Epithelial cell of esophagus (primary cell): ENCODE data around the gene MAP3K15.

Experiments used
- DNase-seq: peaks from one replicate; pipeline ENCODE4 v3.0.0; 2010; ENCODE audit warnings: low read depth
- H3K4me3 ChIP-seq: 2 replicates; pipeline ENCODE4 v1.5.1; 2011; ENCODE audit warnings: mild to moderate bottlenecking, low read length, control low read depth
- CTCF ChIP-seq: IDR thresholded peaks from 2 replicates; pipeline ENCODE4 v1.5.1; 2011; ENCODE audit warnings: low read depth, mild to moderate bottlenecking, low read length, control low read depth, inconsistent platforms; ENCODE audit not compliant: insufficient read depth; ENCODE audit errors: missing control alignments

The MAP3K15 gene

GRCh38 chrX:19514791-19515614, at the start of gene MAP3K15:
TSS of gene MAP3K15 (minus strand) at chrX:19515508. CDS start at chrX:19515261, 247 bp downstream.
- DNase-seq: peak; percentile 5
- no peak within 1 kb of the TSS for H3K4me3 ChIP-seq
- no peak for TF ChIP-seq CTCF

- DNase-seq: no peak
- no peak for TF ChIP-seq CTCF
- H3K4me3 ChIP-seq: no peak overlapping the region
These were observed 49.3 kb upstream of the MAP3K15 start for GRCh38 chrX:19564606-19565005.

GRCh38 chrX:19563746-19564145, 48.4 kb upstream of the MAP3K15 start:
- TF ChIP-seq CTCF: no peak
- DNase-seq: no peak
- no peak overlapping the region for H3K4me3 ChIP-seq

- DNase-seq: no peak
- TF ChIP-seq CTCF: no peak
- no peak overlapping the region for H3K4me3 ChIP-seq
These were observed 48.0 kb upstream of the MAP3K15 start for GRCh38 chrX:19563327-19563726.

GRCh38 chrX:19560611-19561010, 45.3 kb upstream of the MAP3K15 start:
- H3K4me3 ChIP-seq: no peak overlapping the region
- no peak for DNase-seq
- TF ChIP-seq CTCF: no peak

GRCh38 chrX:19557822-19558221, 42.5 kb upstream of the MAP3K15 start:
- no peak for DNase-seq
- no peak for TF ChIP-seq CTCF
- no peak overlapping the region for H3K4me3 ChIP-seq

- no peak overlapping the region for H3K4me3 ChIP-seq
- TF ChIP-seq CTCF: no peak
- no peak for DNase-seq
These were observed 40.9 kb upstream of the MAP3K15 start for GRCh38 chrX:19556202-19556601.
